HG03066 (cell line): ENCODE data around the gene JRKL.
A peak's percentile ranks its signal among the peaks of the same experiment; 100 is the strongest.

Experiments used
- ATAC-seq: cut with Tn5 transposase; IDR thresholded peaks from one replicate; pipeline ENCODE4 v1.9.1; 2021; ENCODE audit warnings: low read depth; ENCODE audit not compliant: unreplicated experiment

Gene JRKL

GRCh38 chr11:96389720-96390487, at the start of gene JRKL, which contains the start of gene CCDC82:
Gene JRKL (plus strand): TSS chr11:96390013. CDS start chr11:96390650, 637 bp downstream.
Gene CCDC82 (minus strand): TSS chr11:96389912. CDS start chr11:96384747, 5,165 bp downstream.
- ATAC-seq, result peak; percentile 90

DNA sequence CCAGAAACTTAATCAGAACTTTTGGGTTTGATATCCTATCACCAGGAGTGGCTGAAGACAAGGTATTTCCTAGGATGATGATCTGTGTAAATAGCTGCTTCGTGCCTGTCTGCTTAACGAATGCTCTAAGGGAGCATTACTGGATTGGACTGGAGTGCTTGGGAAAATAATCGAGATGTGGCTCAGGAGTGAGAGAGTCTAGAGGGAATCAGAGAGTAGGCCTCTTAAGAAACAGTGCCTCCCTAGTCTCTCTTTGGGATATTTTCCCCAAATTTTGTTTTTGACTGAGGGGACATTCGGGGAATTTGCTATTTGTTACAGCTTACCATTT, 49.3 kb upstream of the JRKL start:
- no peak for ATAC-seq

DNA sequence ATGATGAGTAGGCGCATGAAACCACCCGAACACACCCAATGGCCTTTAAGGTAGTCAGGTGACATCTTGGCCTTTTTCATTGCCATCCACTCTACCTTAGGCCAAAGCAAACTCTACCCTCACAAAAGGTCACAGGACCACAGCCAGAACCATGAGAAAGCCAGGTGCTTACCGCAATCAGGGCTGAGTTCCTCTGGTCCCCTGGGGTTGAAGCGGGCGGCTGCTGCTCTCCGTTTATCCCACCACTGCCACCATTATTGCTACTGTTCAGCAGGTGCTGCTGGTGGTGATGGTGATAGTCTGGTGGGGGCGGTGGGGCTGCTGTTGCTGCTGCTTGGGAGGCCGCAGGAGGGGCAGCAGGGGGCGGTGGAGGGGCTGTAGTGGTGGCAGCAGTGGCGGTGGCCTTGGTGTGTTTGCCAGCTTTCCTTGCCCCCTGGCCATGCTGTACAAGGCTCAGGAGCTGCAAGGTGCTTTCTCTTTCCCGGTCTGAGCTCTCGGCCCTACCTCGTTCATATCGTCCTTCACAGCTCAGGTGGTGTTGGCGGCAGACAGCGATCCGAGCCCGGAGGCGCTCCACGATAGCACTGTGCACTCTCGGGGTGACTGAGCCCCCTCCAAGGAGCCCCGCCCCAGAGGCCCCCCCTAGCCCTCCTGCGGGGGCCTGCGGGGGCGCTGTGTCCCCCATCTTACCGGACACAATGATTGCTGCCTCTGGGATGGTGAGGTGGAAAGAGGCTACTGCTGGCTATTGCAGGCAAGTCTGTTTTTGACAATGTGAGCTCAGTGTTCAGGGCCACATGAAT, 48.4 kb upstream of the JRKL start:
- peak; percentile 27 for ATAC-seq

GRCh38 chr11:96342014-96342960, 47.5 kb upstream of the JRKL start:
- no peak for ATAC-seq

- peak; percentile 76 for ATAC-seq
Measured at GRCh38 chr11:96342961-96343711, 46.7 kb upstream of the JRKL start, which contains the start of gene MAML2. Gene MAML2 (minus strand): TSS chr11:96343195. CDS start chr11:96341895, 1,300 bp downstream.

GRCh38 chr11:96356848-96357247, 33.0 kb upstream of the JRKL start:
- ATAC-seq, result no peak

DNA sequence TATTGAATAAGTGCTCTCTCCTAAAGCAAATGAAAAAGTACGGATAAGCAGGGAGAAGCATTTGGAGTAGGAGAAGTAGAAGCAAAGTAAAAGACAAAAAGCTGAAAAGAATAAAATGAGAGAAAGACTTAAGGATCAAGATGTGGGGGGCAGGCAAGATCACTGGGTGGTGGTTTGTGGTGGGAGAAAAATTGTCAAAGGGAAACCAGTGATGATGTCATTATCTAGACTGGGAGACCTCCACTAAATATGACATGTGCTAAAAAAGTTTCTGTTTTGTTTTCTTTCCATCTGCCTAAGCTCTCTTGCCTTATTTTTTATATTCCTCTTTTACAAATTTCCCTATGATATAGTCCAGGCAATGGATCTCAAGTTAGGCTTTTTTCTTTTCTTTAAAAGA, 32.0 kb upstream of the JRKL start:
- ATAC-seq, result no peak

GRCh38 chr11:96358321-96358720, 31.5 kb upstream of the JRKL start:
- no peak for ATAC-seq

- ATAC-seq, result no peak
Measured at GRCh38 chr11:96361778-96362177, 28.0 kb upstream of the JRKL start.

GRCh38 chr11:96365493-96365892, 24.3 kb upstream of the JRKL start:
- no peak for ATAC-seq

DNA sequence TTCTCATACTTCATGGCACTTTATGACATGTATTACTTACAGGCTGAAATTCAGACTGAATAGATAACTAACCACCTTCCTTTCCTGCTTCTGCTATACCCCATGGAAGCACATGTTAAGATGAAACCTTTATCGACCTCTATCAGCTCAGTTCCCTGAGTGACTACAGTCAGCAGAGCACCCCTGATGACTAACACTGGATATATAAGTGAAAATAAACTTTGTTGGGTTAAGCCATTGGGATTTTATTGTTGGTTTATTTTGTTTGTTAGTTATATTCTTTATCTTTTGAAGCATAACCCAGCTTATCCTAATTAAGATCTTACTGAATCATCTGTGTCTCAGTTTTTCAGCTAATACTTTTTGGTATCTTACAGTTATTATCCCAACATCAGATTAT, 23.8 kb upstream of the JRKL start:
- ATAC-seq, result no peak

DNA sequence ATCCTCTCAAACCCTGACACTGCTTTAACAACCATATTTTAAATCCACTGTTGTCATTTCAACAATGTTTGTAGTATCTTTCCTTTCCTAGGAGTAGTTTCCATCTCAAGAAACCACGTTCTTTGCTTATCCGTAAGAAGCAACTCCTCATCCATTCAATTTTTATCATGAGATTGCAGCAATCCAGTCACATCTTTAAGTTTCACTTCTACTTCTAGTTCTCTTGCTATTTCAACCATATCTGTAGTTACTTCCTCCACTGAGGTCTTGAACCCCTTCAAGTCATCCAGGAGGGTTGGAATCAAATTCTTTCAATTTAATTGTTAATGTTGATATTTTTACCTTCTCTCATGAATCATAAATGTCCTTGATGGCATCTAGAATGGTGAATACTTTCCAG, 22.5 kb upstream of the JRKL start:
- no peak for ATAC-seq

GRCh38 chr11:96373826-96374225, 16.0 kb upstream of the JRKL start:
- no peak for ATAC-seq

DNA sequence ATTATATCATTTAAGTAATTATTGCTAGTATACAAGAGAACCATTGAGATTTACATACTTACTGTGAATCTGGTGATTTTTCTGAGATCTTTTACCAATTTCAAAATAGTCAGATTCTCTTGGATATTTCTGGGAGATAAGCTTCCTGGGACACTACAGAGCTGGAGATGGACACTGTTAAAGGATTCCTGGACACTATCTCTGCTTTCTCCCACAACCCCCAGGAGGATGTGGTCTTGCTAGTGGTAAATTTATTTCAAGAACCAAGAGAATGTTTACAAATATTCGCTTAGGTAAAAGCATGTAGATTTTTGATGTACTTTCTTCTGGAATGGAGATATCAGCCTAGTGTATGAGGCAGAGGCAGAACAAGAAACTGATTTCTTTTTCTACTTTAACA, 13.0 kb upstream of the JRKL start:
- ATAC-seq, result no peak

GRCh38 chr11:96384156-96384555, 5.7 kb upstream of the JRKL start:
- ATAC-seq, result no peak

DNA sequence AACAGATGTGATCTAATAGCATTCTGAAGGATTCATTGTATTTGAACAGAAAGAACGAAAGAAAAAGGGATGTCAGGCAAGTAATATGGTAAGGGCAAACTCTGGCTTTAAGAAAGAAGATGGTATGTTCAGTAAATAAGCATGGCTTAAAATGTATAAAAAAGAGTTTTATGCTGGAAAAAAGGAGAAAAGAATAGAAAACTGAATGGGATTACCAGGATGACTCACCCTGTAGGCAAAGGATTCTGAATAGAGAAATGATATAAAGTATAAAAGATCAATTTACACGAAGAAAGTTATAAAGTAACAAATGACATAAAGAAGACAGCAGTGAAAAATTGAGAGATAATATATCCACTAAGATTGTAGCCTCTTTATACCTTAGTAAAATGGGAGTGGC, 4.6 kb upstream of the JRKL start:
- no peak for ATAC-seq

GRCh38 chr11:96388891-96389719, 708 bp upstream of the JRKL start:
- ATAC-seq, result peak; percentile 52

DNA sequence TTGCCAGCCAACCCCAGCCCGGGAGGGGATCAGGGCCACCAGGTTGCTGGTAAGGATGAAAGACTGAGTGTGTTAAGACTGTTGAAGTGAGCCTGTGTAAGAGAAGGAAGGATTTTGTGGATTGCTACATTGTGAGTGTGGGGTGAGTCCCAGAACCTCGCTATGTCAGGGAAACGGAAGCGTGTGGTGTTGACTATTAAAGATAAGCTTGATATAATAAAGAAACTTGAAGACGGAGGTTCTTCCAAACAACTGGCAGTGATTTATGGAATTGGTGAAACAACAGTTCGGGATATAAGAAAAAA, 627 bp downstream of the JRKL start:
- no peak for ATAC-seq

DNA sequence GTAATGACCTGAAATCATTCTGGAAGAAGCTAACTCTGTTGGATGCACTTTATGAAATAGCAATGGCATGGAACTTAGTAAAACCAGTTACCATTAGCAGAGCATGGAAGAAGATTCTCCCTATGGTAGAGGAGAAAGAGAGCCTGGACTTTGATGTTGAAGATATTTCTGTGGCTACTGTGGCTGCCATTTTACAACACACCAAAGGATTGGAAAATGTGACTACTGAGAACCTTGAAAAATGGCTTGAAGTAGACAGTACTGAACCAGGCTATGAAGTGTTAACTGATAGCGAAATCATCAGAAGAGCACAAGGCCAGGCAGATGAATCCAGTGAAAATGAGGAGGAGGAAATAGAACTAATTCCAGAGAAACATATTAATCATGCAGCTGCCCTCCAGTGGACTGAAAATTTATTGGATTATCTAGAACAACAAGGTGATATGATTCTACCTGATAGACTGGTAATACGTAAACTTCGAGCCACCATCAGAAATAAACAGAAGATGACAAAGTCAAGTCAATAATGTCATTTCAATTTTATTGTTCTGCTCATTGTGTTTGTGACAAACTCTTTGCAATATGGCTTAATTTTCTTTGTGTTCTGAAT, 2.0 kb downstream of the JRKL start:
- ATAC-seq, result no peak
